Amniotic stem cell (primary cell): ENCODE measurements around the gene ITPK1.

Source experiments
- DNase-seq: peaks from one replicate; lab custom pipeline; 2025; lab: John Stamatoyannopoulos, UW

ITPK1 gene

DNA sequence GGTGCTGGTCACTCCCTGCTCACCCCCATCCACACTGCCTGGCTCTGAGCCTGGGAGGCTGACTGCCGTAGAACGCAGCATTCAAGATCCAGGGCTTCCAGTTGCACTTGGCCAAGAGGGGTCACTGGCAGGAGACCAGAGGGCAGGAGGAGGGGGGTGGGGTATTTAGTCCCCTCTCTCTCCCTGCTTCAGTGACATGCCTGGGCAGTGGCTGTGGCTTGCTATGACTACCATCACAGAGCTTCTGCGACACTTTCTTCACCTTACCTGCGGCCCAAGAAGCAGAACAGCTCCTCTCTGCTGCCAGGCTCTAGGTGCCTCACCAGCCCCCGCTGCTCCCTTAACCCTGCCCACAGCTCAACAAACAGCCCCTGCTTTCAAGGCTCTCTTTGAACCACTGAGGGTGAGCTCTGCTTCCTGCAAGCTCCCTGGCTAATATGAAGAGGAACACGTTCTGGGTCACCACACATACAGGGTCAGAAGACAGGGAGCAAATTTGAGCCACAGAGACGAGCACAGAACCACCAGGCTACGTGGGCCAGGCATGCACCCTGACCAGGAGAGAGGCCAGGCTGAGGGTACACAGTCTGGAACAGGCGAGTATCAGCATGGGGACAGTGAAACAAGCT, 55.7 kb downstream of the ITPK1 start:
- DNase-seq = no peak

DNA sequence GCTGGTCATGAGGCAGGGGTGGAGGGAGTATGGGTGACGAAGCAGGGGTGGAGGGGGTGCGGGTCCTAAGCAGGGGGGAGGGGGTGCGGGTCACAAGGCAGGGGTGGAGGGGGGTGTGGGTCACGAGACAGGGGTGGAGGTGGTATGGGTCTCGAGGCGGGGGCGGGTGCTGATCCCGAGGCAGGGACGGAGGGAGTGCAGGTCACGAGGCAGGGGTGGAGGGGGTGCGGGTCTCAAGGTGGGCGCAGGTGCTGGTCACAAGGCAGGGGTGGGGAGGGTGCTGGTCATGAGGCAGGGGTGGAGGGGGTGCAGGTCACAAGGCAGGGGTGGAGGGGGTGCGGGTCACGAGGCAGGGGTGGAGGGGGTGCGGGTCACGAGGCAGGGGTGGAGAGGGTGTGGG, 56.5 kb downstream of the ITPK1 start:
- no peak for DNase-seq

- no peak for DNase-seq
Observed at GRCh38 chr14:93057586-93058280, 58.0 kb downstream of the ITPK1 start.

- no peak for DNase-seq
Observed at GRCh38 chr14:93056840-93057585, 58.7 kb downstream of the ITPK1 start.

GRCh38 chr14:93056166-93056839, 59.4 kb downstream of the ITPK1 start:
- DNase-seq = no peak

DNA sequence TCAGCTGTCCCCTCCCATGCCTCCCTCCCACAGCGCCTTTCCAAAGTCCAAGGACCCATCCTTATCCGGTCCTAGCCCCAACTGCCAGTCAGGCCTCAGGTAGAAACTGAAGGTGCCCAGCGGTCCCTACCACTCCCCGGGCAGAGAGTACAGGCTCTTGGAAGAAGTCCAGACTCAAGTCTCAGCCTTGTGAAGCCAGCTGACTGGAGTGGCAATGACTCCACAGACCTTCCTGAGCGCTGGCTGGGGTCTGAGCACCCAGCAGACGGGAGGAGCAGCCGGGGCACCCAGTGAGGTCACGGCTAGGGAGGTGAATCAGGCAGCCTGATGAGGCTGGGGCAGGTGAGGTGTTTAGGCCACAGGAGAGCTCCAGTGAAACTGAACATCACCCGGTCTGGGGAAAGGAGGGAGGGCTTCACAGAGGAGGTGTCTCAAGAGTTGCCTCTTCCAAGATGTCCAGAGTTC, 60.0 kb downstream of the ITPK1 start:
- no peak for DNase-seq

DNA sequence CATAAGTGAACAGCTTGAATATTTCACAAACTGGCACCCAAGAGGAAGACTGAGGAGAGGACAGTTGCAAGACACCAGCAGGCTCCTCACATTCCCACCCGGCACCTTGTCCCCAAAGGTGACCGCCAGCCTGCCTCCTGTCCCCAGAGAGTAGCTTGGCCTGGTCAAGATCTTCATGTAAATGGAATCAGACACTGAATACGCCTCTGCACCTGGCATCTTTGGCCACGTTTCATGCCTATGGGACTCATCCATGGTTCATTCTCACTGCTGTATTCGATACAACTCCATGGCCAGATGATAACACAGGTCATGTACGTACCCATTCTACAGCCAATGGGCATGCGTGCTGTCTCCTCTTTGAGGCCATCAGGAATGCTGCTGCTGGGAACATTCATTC, 60.8 kb downstream of the ITPK1 start:
- DNase-seq = no peak

DNA sequence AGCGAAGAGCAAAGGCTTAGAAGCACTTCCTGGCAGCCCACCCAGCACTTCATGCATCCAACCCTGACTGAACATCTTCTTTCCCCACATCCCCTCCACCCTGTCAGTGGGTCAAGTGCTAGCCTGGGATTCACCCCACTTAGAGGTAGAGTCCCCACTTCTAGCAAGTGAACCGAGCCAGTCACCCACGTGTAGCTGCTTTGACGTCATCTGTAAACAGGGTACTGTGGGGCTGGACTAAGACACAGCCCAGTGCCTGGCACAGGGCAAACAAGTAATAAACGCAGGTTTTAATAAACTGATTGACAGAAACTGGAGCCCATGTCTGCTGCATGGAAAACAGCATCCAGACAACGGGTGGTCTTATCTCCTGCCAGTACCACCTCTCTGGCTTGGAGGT, 61.7 kb downstream of the ITPK1 start:
- DNase-seq = no peak

GRCh38 chr14:93051600-93052546, 63.9 kb downstream of the ITPK1 start:
- no peak for DNase-seq

DNA sequence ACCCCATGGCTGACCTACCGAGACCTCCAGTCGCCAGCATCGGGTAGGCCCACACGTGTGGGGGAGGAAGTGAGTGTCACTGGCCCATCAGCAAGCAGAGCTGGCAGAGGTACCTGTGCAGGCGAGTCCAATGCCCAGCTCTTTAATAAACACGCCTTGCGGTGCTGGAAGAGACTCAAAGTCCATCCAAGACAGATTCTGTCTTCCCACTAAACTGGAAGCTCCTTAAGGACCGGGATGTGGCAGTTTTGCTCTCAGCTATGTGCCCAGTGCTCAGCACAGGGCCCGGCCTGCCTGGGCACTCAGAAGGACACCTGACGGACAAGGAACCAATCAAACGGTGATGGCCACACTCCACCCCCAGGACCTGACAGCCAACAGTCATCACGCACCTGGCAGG, 65.0 kb downstream of the ITPK1 start:
- no peak for DNase-seq

GRCh38 chr14:93049867-93050331, 65.8 kb downstream of the ITPK1 start:
- DNase-seq = no peak

DNA sequence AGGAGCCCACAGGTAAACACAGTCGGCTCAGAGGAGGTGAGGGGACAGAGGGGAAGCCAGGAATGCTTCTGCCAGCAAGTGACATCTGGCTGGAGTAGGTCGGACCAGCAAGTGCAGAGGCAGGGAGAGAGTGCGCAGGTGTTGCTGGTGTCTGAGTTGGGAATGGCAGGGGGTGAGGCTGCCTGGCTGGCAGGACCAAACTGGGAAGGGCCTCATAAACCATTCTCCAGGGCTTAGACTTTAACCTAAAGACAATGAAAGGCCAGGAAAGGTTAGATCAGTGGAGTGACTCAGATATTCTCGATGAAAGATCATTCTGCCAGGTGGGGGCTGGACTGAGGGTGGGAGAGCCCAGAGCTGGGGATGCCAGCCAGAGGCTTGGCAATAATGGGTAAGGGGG, 66.4 kb downstream of the ITPK1 start:
- no peak for DNase-seq

- no peak for DNase-seq
Observed at GRCh38 chr14:93048843-93049242, 66.9 kb downstream of the ITPK1 start.

DNA sequence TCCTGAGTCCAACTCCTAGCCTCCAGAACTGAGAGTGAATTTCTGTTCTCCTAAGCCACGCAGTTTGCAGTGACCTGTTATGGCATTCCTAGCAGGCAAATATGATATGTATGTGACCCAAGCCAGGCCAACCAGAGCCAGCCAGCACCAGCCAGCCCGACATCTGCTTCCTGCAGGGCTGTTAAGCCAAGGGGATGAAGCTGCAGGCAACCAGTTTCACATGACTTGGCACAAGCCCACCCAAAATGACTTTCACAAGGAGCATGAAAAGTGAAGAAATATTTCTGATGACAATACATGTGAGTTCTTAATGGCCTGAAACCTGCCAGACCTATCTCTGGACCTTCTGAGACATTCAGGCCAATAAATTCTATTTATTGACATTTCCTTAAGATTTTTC, 68.1 kb downstream of the ITPK1 start:
- no peak for DNase-seq

GRCh38 chr14:93047157-93047556, 68.6 kb downstream of the ITPK1 start:
- no peak for DNase-seq

DNA sequence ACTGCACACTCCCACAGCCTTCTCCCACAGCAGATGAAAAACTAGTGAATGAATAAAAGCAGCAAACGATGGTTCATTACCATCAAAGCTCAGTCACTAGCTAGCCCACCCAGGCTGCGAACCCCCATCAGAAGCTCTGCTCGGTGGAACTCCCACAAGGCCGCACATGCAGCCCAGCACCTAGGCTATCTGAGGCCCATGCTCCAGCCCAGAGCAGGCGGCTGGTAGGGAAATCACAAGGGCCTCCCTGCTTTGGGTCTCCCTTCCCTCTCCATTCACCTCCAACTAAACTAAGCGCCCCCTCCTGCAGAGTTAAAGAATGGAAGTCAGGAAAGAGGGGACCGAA, 69.0 kb downstream of the ITPK1 start:
- DNase-seq = no peak

GRCh38 chr14:93045965-93046704, 69.6 kb downstream of the ITPK1 start:
- DNase-seq = no peak

GRCh38 chr14:93045211-93045674, 70.5 kb downstream of the ITPK1 start:
- DNase-seq = no peak

GRCh38 chr14:93044556-93044955, 71.2 kb downstream of the ITPK1 start:
- DNase-seq = no peak

GRCh38 chr14:93044121-93044520, 71.6 kb downstream of the ITPK1 start:
- no peak for DNase-seq
